HuH-7 (cell line): ENCODE data around the gene UFSP2.
"Not testable (repeated sequence)": the region's sequence is repeated elsewhere in the genome, so short reads cannot be mapped to it uniquely, and the experiment has no call there.

Experiments used
- DNase-seq: peaks from one replicate; pipeline ENCODE4 v3.0.0; 2011; ENCODE audit warnings: low spot score

The UFSP2 gene

GRCh38 chr4:185383451-185383850 is 42.3 kb downstream of the UFSP2 start:
- no peak for DNase-seq

GRCh38 chr4:185382754-185383153 is 43.0 kb downstream of the UFSP2 start:
- DNase-seq = no peak

GRCh38 chr4:185381288-185382196 is 44.2 kb downstream of the UFSP2 start:
- DNase-seq = no peak

GRCh38 chr4:185380320-185380719 is 45.4 kb downstream of the UFSP2 start:
- DNase-seq = no peak

GRCh38 chr4:185379326-185380295 is 46.2 kb downstream of the UFSP2 start:
- no peak for DNase-seq

GRCh38 chr4:185378264-185378663 is 47.5 kb downstream of the UFSP2 start:
- DNase-seq = no peak

GRCh38 chr4:185374573-185374972 is 51.2 kb downstream of the UFSP2 start:
- DNase-seq = no peak

GRCh38 chr4:185374027-185374426 is 51.7 kb downstream of the UFSP2 start:
- no peak for DNase-seq

GRCh38 chr4:185371702-185372101 is 54.1 kb downstream of the UFSP2 start:
- DNase-seq = no peak

GRCh38 chr4:185370268-185370949 is 55.4 kb downstream of the UFSP2 start:
- DNase-seq = no peak

GRCh38 chr4:185369731-185370130 is 56.0 kb downstream of the UFSP2 start:
- no peak for DNase-seq

- no peak for DNase-seq
These were observed 60.9 kb downstream of the UFSP2 start for GRCh38 chr4:185364886-185365285.

GRCh38 chr4:185363251-185363650 is 62.5 kb downstream of the UFSP2 start:
- DNase-seq = no peak

GRCh38 chr4:185362570-185362969 is 63.2 kb downstream of the UFSP2 start:
- not testable (repeated sequence) for DNase-seq

GRCh38 chr4:185361872-185362271 is 63.9 kb downstream of the UFSP2 start:
- DNase-seq = no peak

GRCh38 chr4:185359767-185360446 is 65.9 kb downstream of the UFSP2 start:
- no peak for DNase-seq

GRCh38 chr4:185358959-185359358 is 66.8 kb downstream of the UFSP2 start:
- DNase-seq = no peak

GRCh38 chr4:185358514-185358913 is 67.2 kb downstream of the UFSP2 start:
- DNase-seq = no peak

- DNase-seq = no peak
These were observed 67.9 kb downstream of the UFSP2 start for GRCh38 chr4:185357733-185358440.

- DNase-seq = no peak
These were observed 68.6 kb downstream of the UFSP2 start for GRCh38 chr4:185357211-185357610.

- DNase-seq = no peak
These were observed 73.0 kb downstream of the UFSP2 start for GRCh38 chr4:185352741-185353140.
